HG03060 (cell line): Measurements from ENCODE around the gene MVD.
"Not testable (repeated sequence)": the region's sequence is repeated elsewhere in the genome, so short reads cannot be mapped to it uniquely, and the experiment has no call there.

Experiments used
- ATAC-seq: cut with Tn5 transposase; IDR thresholded peaks from one replicate; pipeline ENCODE4 v1.9.1; 2021; ENCODE audit warnings: low read depth, moderate number of reproducible peaks; ENCODE audit not compliant: unreplicated experiment

The MVD gene

GRCh38 chr16:88613911-88614817, 48.7 kb downstream of the MVD start:
- no peak for ATAC-seq

- no peak for ATAC-seq
Measured at GRCh38 chr16:88613293-88613692, 49.6 kb downstream of the MVD start.

- ATAC-seq, result no peak
Measured at GRCh38 chr16:88610909-88611812, 51.7 kb downstream of the MVD start.

GRCh38 chr16:88610080-88610479, 52.8 kb downstream of the MVD start:
- ATAC-seq, result no peak

DNA sequence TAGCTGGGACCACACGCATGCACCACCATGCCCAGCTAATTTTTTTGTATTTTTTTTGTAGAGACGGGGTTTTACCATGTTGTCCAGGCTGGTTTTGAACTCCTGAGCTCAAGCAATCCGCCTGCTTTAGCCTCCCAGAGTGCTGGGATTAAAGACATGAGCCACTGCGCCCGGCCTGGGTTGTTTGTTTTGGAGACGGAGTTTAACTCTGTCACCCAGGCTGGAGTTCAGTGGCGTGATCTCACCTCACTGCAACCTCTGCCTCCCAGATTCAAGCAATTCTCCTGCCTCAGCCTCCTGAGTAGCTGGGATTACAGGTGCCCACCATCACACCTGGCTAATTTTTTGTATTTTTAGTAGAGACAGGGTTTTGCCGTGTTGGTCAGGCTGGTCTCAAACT, 53.5 kb downstream of the MVD start:
- ATAC-seq, result not testable (repeated sequence)

DNA sequence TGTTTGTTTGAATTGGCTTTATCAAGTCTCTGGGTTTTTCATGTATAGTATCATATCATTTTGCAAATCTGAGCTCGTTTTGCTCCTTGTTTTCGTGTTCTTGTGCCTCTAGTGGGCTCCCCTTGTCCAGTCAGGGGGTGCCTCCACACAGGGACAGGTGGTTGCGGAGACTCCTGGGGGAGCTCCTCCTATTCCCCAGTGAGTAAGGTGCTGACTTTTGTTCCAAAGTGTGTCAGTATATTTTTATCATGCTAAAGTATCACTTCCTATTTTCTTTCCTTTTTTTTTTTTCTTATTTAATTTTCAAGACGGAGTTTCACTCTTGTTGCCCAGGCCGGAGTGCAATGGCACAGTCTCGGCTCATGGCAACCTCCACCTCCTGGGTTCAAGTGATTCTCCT, 54.8 kb downstream of the MVD start:
- ATAC-seq, result no peak

GRCh38 chr16:88606148-88606757, 56.6 kb downstream of the MVD start:
- no peak for ATAC-seq

DNA sequence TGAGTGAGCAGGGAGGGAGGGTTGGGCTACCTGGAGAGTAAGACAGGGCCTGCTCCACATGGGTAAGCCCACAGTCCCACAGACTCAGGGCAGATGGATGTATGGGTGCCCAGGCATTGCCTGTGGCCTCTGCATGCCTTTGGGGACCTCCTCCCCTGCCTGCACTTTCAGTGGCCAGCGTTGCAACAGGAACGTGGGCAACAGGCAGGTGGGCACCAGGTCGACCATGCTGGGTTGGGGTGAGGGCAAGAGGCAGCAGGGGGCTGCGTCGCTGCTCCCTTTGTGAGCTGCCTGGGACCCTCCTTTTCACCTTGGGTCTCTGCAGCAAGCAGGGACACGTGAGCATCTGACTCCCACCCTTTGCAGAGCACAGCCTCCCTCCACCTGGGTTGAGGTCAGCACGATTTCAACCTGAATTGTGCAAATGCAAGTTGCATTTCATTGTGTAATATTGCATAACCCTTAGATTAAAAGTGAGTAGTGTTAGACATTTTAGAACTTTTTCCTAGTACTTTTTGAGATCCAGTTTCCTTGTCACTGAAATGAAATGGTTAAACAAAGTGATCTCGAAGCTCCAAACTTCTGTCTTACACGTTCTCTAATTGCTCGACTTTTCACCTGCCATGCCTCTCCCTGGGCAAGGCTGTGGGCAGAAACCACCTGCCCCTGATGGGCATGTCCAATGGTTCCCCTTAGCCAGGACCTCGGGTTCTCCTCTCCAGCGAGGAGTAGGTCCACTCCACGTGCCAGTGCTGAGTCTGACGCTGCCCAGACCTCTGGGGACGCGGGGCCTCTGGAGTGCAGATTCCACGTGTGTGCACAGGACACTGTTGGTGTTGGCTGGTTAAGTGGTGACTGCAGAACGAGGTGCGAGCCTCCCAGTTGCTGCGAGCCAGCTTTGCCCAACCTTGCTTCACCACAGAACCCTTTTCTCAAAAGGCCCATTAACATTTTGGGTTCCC, 57.4 kb downstream of the MVD start:
- no peak for ATAC-seq

- no peak for ATAC-seq
Measured at GRCh38 chr16:88602091-88602490, 60.8 kb downstream of the MVD start.
